Measurements from ENCODE around the gene PLA2G4B.

- TF ChIP-seq POLR2A (IDR thresholded peaks at IDR 0.05; ENCODE audit: low read depth, low read length) (no peak), TAF1 (IDR thresholded peaks at IDR 0.05; ENCODE audit: low read depth, low read length) (no peak)
These were observed 14.3 kb downstream of the PLA2G4B start for GRCh38 chr15:41852736-41853590.

All from GM12891 (cell line).